G401.6 (cell line): ENCODE data around the gene CCDC17.
"Not testable (repeated sequence)": the region's sequence is repeated elsewhere in the genome, so short reads cannot be mapped to it uniquely, and the experiment has no call there.

Source experiments
- FAIRE-seq: peaks from 2 replicates; lab custom pipeline; 2012; peaks lifted over from hg19 to GRCh38; lab: Jason Lieb, UNC

CCDC17 gene

GRCh38 chr1:45621895-45622523, 1.8 kb downstream of the CCDC17 start:
- no peak for FAIRE-seq

GRCh38 chr1:45621501-45621836, 2.4 kb downstream of the CCDC17 start:
- FAIRE-seq, result no peak

- no peak for FAIRE-seq
Observed at GRCh38 chr1:45620588-45621500, 3.0 kb downstream of the CCDC17 start.

GRCh38 chr1:45619149-45619921, 4.5 kb downstream of the CCDC17 start:
- FAIRE-seq, result no peak

- no peak for FAIRE-seq
Observed at GRCh38 chr1:45617618-45618017, 6.2 kb downstream of the CCDC17 start.

GRCh38 chr1:45615885-45616284, 8.0 kb downstream of the CCDC17 start:
- no peak for FAIRE-seq

GRCh38 chr1:45612941-45613579, 10.8 kb downstream of the CCDC17 start:
- no peak for FAIRE-seq

GRCh38 chr1:45610589-45611226, 13.1 kb downstream of the CCDC17 start:
- FAIRE-seq, result no peak

- FAIRE-seq, result no peak
Observed at GRCh38 chr1:45608175-45609156, 15.4 kb downstream of the CCDC17 start.

GRCh38 chr1:45607404-45608074, 16.3 kb downstream of the CCDC17 start:
- FAIRE-seq, result no peak

- no peak for FAIRE-seq
Observed at GRCh38 chr1:45604239-45604638, 19.6 kb downstream of the CCDC17 start.

GRCh38 chr1:45596765-45597164, 27.1 kb downstream of the CCDC17 start:
- not testable (repeated sequence) for FAIRE-seq

GRCh38 chr1:45594412-45594811, 29.4 kb downstream of the CCDC17 start:
- FAIRE-seq, result no peak

- FAIRE-seq, result no peak
Observed at GRCh38 chr1:45589861-45590260, 34.0 kb downstream of the CCDC17 start.

GRCh38 chr1:45586769-45587168, 37.1 kb downstream of the CCDC17 start:
- no peak for FAIRE-seq

GRCh38 chr1:45585496-45586075, 38.3 kb downstream of the CCDC17 start:
- no peak for FAIRE-seq

GRCh38 chr1:45585110-45585426, 38.8 kb downstream of the CCDC17 start:
- FAIRE-seq, result no peak

GRCh38 chr1:45584351-45585109, 39.3 kb downstream of the CCDC17 start:
- FAIRE-seq, result no peak

GRCh38 chr1:45583666-45584350, 40.0 kb downstream of the CCDC17 start, which contains the start of gene NASP:
TSS of gene NASP (plus strand) at chr1:45584041. CDS start at chr1:45584147, 106 bp downstream.
- peak; percentile 37 for FAIRE-seq
